ENCODE results near the gene IBA57.

The IBA57 gene

DNA sequence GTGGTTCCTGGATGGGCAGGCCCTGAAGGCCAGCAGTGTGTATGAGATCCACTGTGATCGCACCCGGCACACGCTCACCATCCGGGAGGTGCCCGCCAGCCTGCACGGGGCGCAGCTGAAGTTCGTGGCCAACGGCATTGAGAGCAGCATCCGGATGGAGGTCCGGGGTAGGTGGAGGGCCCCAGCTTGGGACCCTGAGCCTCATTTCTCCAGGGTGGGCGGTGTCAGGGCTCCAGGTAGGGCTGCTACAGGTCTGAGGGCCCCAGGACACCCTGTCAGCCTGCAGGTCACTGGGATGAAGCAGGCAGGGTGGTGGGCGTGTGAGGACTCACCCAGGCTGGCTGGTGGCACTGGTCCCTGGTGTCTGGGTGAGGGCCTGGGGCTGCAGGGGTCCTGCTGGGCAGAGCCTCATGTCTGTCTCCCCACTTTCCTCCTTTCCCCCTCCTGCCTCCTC lies 50.1 kb downstream of the IBA57 start:
- TF ChIP-seq FOXP2 (optimal IDR thresholded peaks at IDR 0.05; ENCODE audit: borderline replicate concordance, extremely low read depth, extremely low read length, insufficient read depth): no peak
- TF ChIP-seq TAF1 (IDR thresholded peaks at IDR 0.05; ENCODE audit: borderline replicate concordance, insufficient read depth, low read length): no peak
- no peak for TF ChIP-seq POLR2AphosphoS5 (IDR thresholded peaks at IDR 0.05; ENCODE audit: low read depth, low read length)
- TF ChIP-seq SIN3A (IDR thresholded peaks at IDR 0.05; ENCODE audit: borderline replicate concordance, insufficient read depth, low read length): no peak
- TF ChIP-seq REST (IDR thresholded peaks at IDR 0.05; ENCODE audit: insufficient read depth in 1 of 2, low read depth in 2 of 2, low read length in 2 of 2): no peak

GRCh38 chr1:228216371-228217320 lies 51.0 kb downstream of the IBA57 start:
- TF ChIP-seq REST (IDR thresholded peaks at IDR 0.05; ENCODE audit: insufficient read depth in 1 of 2, low read depth in 2 of 2, low read length in 2 of 2): no peak
- no peak for TF ChIP-seq POLR2AphosphoS5 (IDR thresholded peaks at IDR 0.05; ENCODE audit: low read depth, low read length)
- no peak for TF ChIP-seq FOXP2 (optimal IDR thresholded peaks at IDR 0.05; ENCODE audit: borderline replicate concordance, extremely low read depth, extremely low read length, insufficient read depth)
- no peak for TF ChIP-seq TAF1 (IDR thresholded peaks at IDR 0.05; ENCODE audit: borderline replicate concordance, insufficient read depth, low read length)
- no peak for TF ChIP-seq SIN3A (IDR thresholded peaks at IDR 0.05; ENCODE audit: borderline replicate concordance, insufficient read depth, low read length)

DNA sequence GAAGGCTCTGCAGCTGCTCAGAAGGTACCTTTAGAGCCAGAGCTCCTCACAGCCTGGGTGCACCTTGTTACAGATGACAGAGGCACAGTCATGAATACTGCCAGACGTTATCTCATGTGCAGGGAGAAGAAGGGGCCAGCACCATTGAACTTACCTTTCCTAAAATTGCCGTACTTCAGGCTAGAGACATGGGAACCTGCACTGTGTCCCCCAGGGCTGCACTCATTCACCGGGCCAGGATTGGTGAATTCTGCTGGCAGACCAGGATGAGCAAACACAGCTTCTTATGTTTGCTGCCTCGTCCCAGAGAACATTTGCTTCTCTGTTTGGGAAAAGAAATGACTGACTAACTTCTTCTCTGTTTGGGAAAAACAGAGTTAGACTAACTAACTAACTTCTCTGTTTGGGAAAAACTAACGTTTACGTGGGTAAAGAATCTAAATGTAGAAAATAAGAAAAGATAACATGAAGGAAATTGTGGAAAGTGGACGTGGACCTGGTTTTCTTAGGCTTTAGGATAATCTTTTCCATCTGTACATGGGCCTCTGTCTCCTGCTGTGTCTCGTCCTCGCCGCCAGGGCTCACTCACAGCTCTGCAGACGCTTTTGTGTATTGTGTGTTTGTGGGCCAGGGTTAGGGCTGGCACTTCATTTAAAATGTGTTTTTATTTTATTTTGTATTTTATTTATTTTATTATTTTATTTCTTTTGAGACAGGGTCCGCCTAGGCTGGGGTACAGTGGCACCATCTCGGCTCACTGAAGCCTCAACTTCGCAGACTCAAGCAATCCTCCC lies 52.1 kb downstream of the IBA57 start:
- TF ChIP-seq POLR2AphosphoS5 (IDR thresholded peaks at IDR 0.05; ENCODE audit: low read depth, low read length) (no peak), SIN3A (IDR thresholded peaks at IDR 0.05; ENCODE audit: borderline replicate concordance, insufficient read depth, low read length) (no peak), REST (IDR thresholded peaks at IDR 0.05; ENCODE audit: insufficient read depth in 1 of 2, low read depth in 2 of 2, low read length in 2 of 2) (no peak), TAF1 (IDR thresholded peaks at IDR 0.05; ENCODE audit: borderline replicate concordance, insufficient read depth, low read length) (no peak), FOXP2 (optimal IDR thresholded peaks at IDR 0.05; ENCODE audit: borderline replicate concordance, extremely low read depth, extremely low read length, insufficient read depth) (no peak)

DNA sequence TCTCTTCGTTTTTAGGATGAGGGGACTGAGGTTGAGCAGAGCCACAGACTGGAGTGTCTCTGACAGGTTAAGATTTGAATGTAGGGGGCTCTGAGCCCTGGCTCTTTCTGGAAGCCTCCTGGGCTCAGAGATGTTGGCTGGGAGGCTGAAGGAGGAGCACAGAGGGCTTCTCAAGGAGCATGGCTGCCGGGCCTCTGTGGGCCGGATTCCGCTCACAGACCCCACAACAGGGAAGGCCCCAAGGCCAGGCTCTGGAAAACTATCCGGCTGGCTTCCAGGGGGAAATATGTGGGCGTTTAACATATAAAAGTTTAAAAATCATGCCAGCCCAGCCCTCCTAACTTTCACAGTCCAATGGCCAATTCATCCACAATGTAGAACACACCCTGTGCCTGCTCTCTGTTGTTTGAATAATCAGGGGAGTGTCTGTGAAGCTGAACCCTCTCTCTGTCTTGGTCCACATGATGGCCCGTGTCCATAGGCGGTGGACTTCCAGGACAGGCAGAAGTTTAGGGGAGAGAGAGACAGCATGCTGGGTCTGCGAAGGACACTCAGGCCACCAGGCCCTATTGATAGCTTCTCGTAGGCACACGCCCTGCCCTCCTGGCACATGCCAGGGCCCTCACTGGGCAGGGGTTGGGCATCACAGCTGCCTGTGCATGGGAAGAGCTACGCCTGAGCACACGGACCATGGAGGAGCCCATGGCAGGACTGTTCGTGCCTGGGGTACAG lies 53.1 kb downstream of the IBA57 start:
- TF ChIP-seq REST (IDR thresholded peaks at IDR 0.05; ENCODE audit: insufficient read depth in 1 of 2, low read depth in 2 of 2, low read length in 2 of 2) (no peak), FOXP2 (optimal IDR thresholded peaks at IDR 0.05; ENCODE audit: borderline replicate concordance, extremely low read depth, extremely low read length, insufficient read depth) (no peak), TAF1 (IDR thresholded peaks at IDR 0.05; ENCODE audit: borderline replicate concordance, insufficient read depth, low read length) (no peak), SIN3A (IDR thresholded peaks at IDR 0.05; ENCODE audit: borderline replicate concordance, insufficient read depth, low read length) (no peak), POLR2AphosphoS5 (IDR thresholded peaks at IDR 0.05; ENCODE audit: low read depth, low read length) (no peak)

Measured in PFSK-1 (cell line).